ENCODE results near the gene CCDC30.

- TF ChIP-seq CTCF (IDR thresholded peaks at IDR 0.05), result no peak
- no peak for TF ChIP-seq POLR2AphosphoS5 (IDR thresholded peaks at IDR 0.05; ENCODE audit: insufficient read depth in 1 of 2, low read depth in 1 of 2)
Observed at GRCh38 chr1:42504535-42505128, 41.5 kb downstream of the CCDC30 start.

Data from vagina (tissue), 2 donors.